GM21447 (cell line): ENCODE data around the gene ACOT2.
A peak's percentile ranks its signal among the peaks of the same experiment; 100 is the strongest.
"Not testable (repeated sequence)": the region's sequence is repeated elsewhere in the genome, so short reads cannot be mapped to it uniquely, and the experiment has no call there.

Experiments
- ATAC-seq: cut with Tn5 transposase; IDR thresholded peaks from one replicate; pipeline ENCODE4 v1.9.1; 2021; ENCODE audit not compliant: unreplicated experiment

Gene ACOT2

GRCh38 chr14:73567358-73567757 lies 1.7 kb upstream of the ACOT2 start:
- no peak for ATAC-seq

- ATAC-seq = no peak
Measured at GRCh38 chr14:73567951-73568885, 795 bp upstream of the ACOT2 start.

- ATAC-seq = not testable (repeated sequence)
Measured at GRCh38 chr14:73568886-73569184, 178 bp upstream of the ACOT2 start.

- ATAC-seq = peak; percentile 39
Measured at GRCh38 chr14:73570913-73571312, 1.9 kb downstream of the ACOT2 start.

- not testable (repeated sequence) for ATAC-seq
Measured at GRCh38 chr14:73573034-73573433, 4.0 kb downstream of the ACOT2 start.

- ATAC-seq = not testable (repeated sequence)
Measured at GRCh38 chr14:73573740-73574139, 4.7 kb downstream of the ACOT2 start.

GRCh38 chr14:73574251-73574650 lies 5.2 kb downstream of the ACOT2 start:
- ATAC-seq = not testable (repeated sequence)

- no peak for ATAC-seq
Measured at GRCh38 chr14:73576391-73576790, 7.4 kb downstream of the ACOT2 start.

GRCh38 chr14:73577214-73577613 lies 8.2 kb downstream of the ACOT2 start:
- not testable (repeated sequence) for ATAC-seq

GRCh38 chr14:73582102-73582979 lies 13.3 kb downstream of the ACOT2 start:
- ATAC-seq = not testable (repeated sequence)

- ATAC-seq = no peak
Measured at GRCh38 chr14:73588695-73589094, 19.7 kb downstream of the ACOT2 start.

GRCh38 chr14:73589116-73589515 lies 20.1 kb downstream of the ACOT2 start:
- no peak for ATAC-seq

- not testable (repeated sequence) for ATAC-seq
Measured at GRCh38 chr14:73590673-73591004, 21.6 kb downstream of the ACOT2 start.

- ATAC-seq = peak; percentile 56
Measured at GRCh38 chr14:73591690-73592449, 22.9 kb downstream of the ACOT2 start, which contains the start of gene ACOT4. Gene ACOT4 (plus strand): TSS chr14:73591873. CDS start chr14:73591960, 87 bp downstream.

- no peak for ATAC-seq
Measured at GRCh38 chr14:73594491-73594890, 25.5 kb downstream of the ACOT2 start.

GRCh38 chr14:73599499-73599898 lies 30.5 kb downstream of the ACOT2 start:
- no peak for ATAC-seq

- no peak for ATAC-seq
Measured at GRCh38 chr14:73602994-73603393, 34.0 kb downstream of the ACOT2 start.

GRCh38 chr14:73606271-73606670 lies 37.3 kb downstream of the ACOT2 start:
- no peak for ATAC-seq

- ATAC-seq = no peak
Measured at GRCh38 chr14:73607241-73607640, 38.2 kb downstream of the ACOT2 start.

- no peak for ATAC-seq
Measured at GRCh38 chr14:73610687-73611086, 41.7 kb downstream of the ACOT2 start.
